ENCODE results near the gene LMLN.
"Not testable (repeated sequence)": the region's sequence is repeated elsewhere in the genome, so short reads cannot be mapped to it uniquely, and the experiment has no call there.

LMLN gene

DNA sequence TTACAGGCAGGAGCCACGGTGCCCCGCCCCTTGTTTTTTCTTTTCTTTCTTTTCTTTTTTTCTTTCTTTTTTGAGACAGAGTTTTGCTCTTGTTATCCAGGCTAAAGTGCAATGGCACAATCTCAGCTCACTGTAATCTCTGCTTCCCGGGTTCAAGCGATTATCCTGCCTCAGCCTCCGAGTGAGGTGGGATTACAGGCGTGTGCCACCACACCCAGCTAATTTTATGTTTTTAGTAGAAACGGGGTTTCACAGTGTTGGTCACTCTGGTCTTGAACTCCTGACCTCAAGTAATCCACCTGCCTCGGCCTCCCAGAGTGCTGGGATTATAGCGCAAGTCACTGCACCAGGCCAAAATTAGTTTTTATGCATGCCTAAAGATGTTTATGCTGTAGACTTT, 7.6 kb upstream of the LMLN start:
- peak overlapping the region; percentile 86 for H3K4me3 ChIP-seq (ENCODE audit: low read length)
- TF ChIP-seq, protein P1, sequence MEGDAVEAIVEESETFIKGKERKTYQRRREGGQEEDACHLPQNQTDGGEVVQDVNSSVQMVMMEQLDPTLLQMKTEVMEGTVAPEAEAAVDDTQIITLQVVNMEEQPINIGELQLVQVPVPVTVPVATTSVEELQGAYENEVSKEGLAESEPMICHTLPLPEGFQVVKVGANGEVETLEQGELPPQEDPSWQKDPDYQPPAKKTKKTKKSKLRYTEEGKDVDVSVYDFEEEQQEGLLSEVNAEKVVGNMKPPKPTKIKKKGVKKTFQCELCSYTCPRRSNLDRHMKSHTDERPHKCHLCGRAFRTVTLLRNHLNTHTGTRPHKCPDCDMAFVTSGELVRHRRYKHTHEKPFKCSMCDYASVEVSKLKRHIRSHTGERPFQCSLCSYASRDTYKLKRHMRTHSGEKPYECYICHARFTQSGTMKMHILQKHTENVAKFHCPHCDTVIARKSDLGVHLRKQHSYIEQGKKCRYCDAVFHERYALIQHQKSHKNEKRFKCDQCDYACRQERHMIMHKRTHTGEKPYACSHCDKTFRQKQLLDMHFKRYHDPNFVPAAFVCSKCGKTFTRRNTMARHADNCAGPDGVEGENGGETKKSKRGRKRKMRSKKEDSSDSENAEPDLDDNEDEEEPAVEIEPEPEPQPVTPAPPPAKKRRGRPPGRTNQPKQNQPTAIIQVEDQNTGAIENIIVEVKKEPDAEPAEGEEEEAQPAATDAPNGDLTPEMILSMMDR (conservative IDR thresholded peaks at IDR 0.05; ENCODE audit: low read depth, low read length): no peak
- DNase-seq (ENCODE audit: low read depth): no peak

DNA sequence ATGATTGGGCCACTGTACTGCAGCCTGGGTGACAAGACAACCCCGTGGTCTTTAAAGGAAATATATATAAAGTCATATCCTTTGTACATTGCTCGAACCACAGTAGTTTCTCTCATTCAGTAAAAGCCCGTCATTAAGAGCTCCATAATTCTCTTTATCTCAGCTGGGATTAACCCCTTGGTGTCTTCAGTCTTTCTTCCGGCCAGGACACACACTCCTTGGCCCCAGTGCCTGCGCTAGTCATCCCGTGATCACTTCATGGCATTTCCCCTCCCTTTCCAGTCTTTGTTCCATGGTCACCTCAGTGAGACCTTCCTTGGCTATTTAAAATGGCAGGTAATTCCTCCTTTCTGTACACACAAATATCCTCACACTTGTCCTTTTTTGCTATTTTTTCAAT, 6.7 kb upstream of the LMLN start:
- TF ChIP-seq, protein P1 (conservative IDR thresholded peaks at IDR 0.05; ENCODE audit: low read depth, low read length): no peak
- DNase-seq (ENCODE audit: low read depth): no peak
- peak overlapping the region; percentile 21 for H3K4me3 ChIP-seq (ENCODE audit: low read length)

DNA sequence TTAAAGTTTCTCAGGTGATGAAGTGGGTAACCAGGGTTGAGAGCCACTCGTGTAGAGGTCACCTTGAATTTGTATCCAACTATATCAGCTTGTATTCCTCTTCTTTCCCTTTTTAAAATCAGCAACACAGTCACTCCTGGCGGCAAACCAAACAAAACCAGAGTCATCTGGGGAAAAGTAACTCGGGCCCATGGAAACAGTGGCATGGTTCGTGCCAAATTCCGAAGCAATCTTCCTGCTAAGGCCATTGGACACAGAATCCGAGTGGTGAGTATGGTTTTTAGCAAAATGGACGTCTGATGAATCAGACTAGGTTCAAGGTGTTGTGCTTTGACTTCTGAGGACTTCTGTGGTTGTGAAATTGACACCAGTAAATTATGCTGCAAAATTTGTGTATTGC, 6.1 kb upstream of the LMLN start:
- no peak overlapping the region for H3K4me3 ChIP-seq (ENCODE audit: low read length)
- TF ChIP-seq, protein P1 (conservative IDR thresholded peaks at IDR 0.05; ENCODE audit: low read depth, low read length): no peak
- DNase-seq (ENCODE audit: low read depth): no peak

DNA sequence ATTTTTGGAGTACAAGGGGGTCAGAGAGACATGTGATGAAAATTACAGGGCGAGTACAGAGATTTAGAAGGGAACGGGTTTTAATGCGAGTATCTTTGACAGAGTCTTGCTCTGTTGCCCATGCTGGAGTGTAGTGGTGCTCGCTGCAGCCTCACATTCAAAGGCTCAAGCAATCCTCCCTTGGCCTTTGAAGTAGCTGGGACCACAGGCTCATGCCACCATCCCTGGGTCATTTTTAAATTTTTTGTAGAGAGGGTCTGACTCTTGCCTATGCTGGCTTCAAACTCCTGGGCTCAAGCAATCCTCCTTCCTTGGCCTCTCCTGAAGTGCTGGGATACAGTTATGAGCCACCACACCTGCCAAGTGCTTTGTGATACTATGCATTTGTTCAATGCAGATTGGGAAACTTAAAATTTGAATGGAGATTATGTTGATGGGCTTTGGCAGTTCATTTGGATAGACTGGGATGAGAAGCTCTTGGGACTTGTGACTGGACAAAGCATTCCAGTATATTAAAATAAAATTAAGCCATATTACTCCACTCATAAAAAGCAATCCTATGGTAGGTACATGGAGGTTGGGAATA, 4.0 kb upstream of the LMLN start:
- H3K4me3 ChIP-seq (ENCODE audit: low read length): no peak overlapping the region
- DNase-seq (ENCODE audit: low read depth): no peak
- TF ChIP-seq, protein P1 (conservative IDR thresholded peaks at IDR 0.05; ENCODE audit: low read depth, low read length): no peak

DNA sequence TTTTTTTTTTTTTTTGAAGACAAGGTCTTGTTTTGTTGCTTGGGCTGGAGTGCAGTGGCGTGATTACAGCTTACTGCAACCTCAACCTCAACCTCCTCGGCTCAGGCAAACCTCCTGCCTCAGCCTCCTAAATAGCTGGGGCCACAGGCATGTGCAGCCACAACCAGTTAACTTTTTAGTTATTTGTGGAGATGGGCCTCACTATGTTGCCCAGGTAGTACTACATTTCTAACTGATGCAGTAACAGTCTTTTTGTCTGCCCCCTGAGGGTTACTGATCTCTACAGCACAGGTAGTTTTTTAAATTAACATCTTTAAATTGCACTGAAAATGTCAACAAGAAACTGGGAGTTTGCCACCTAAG, 3.4 kb upstream of the LMLN start:
- DNase-seq (ENCODE audit: low read depth): no peak
- no peak overlapping the region for H3K4me3 ChIP-seq (ENCODE audit: low read length)
- TF ChIP-seq, protein P1 (conservative IDR thresholded peaks at IDR 0.05; ENCODE audit: low read depth, low read length): no peak

DNA sequence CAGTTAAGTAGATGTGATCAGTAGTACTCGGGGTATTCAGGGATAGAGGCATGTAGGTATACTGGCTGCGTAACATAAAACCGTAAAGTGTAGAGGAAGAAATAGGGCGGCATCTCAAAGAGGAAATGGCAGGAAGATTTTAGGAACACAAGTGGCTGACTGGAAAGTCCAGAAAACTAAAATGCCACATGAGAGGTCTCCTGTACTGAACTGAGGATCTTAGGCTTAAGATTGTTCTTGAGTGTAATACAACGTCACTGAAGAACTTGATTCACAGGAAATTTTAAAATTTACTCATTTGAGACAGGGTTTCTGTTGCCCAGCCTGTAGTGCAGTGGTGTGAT, 2.3 kb upstream of the LMLN start:
- no peak for DNase-seq (ENCODE audit: low read depth)
- H3K4me3 ChIP-seq (ENCODE audit: low read length): no peak overlapping the region
- TF ChIP-seq, protein P1 (conservative IDR thresholded peaks at IDR 0.05; ENCODE audit: low read depth, low read length): no peak

DNA sequence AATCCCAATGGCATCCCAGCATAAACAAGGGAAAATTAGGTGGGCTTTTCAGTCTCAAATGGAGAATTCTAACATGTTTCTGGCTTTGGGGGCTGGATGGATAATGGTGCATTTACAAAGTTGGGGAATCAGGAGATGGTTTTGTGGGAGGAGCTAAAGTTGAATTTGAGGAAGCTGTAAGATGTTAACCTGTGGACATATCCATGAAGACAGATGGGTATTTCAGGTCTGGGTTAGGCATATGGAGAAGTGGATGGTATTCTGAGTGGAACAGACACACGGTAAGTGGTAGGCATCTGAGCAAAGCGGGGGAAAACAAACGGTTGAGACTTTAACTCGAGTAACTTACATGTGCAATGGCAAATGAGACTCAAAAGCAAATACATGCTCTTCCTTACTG, 1.7 kb upstream of the LMLN start:
- no peak for DNase-seq (ENCODE audit: low read depth)
- no peak overlapping the region for H3K4me3 ChIP-seq (ENCODE audit: low read length)
- TF ChIP-seq, protein P1 (conservative IDR thresholded peaks at IDR 0.05; ENCODE audit: low read depth, low read length): no peak

DNA sequence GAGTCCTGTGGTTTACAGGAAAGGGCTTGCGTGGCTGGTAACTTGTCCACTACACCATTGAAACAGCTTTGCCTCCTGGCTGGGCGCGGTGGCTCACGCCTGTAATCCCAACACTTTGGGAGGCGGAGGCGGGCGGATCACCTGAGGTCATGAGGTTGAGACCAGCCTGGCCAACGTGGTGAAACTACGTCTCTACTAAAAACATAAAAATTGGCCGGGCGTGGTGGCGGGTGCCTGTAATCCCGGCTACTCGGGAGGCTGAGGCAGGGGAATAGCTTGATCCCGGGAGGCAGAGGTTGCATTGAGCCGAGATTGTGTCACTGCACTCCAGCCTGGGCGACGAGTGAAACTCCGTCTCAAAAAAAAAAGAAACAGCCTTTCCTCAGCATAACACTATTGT, 1.2 kb upstream of the LMLN start:
- DNase-seq (ENCODE audit: low read depth); H3K4me3 ChIP-seq (ENCODE audit: low read length): not testable (repeated sequence)
